Tibial nerve (tissue), 4 donors: ENCODE measurements around the gene RESF1.

Experiments used
- CTCF ChIP-seq, 5 experiments: fragments of 200-600 bp in 3 of 5; fragments of 450-650 bp in 2 of 5; sonication (generic) in 3 of 5; IDR thresholded peaks; one replicate each; pipeline ENCODE4 v1.5.1; 2016 to 2019; ENCODE audit warnings: antibody characterized with exemption in 5 of 5, mild to moderate bottlenecking in 3 of 5, moderate library complexity in 2 of 5
- EP300 ChIP-seq, 2 donors: sonication (generic); formaldehyde crosslinking; IDR thresholded peaks; one replicate each; pipeline ENCODE4 v1.6.1; 2017; ENCODE audit warnings: antibody characterized with exemption in 2 of 2, mild to moderate bottlenecking in 1 of 2

GRCh38 chr12:32003654-32004053 lies 44.4 kb downstream of the RESF1 start:
- TF ChIP-seq CTCF (IDR thresholded peaks at IDR 0.05): no peak
- no peak for TF ChIP-seq EP300 (IDR thresholded peaks at IDR 0.05)
